ENCODE measurements around the gene HMG20A.
A peak's percentile ranks its signal among the peaks of the same experiment; 100 is the strongest.

The HMG20A gene

GRCh38 chr15:77436822-77437221 lies 16.1 kb downstream of the HMG20A start:
- no peak for DNase-seq

GRCh38 chr15:77437264-77437663 lies 16.6 kb downstream of the HMG20A start:
- DNase-seq: no peak

DNA sequence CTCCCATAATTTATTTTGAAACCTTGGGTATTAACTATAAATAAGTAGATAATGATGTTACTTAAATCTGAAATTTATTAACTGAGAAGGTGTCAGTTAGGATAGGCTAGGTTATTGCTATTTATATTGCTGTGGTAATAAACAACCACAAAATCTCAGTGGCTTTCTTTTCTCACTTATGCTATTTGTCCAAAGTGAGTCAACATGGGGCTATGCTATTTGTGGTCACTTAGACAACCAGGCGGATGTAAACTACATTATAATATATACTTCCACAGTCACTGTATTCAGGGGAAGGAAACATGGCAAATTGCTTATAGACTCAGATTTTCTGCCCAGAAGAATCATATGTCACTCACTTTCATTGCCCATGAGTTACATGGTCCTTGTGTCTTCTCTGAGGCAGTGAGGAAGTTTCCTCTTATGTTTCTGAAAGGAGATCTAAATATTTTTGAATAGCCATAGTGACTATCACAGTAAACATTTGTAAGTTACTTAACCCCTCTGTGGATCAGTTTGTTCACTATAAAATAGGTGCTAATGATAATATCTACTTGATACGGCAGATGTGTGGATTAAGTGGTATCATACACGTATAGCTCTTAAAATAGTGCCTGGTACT lies 19.8 kb downstream of the HMG20A start:
- DNase-seq: no peak

- no peak for DNase-seq
Measured at GRCh38 chr15:77446840-77447390, 26.2 kb downstream of the HMG20A start.

- DNase-seq: no peak
Measured at GRCh38 chr15:77454265-77454664, 33.6 kb downstream of the HMG20A start.

- no peak for DNase-seq
Measured at GRCh38 chr15:77454951-77455350, 34.3 kb downstream of the HMG20A start.

DNA sequence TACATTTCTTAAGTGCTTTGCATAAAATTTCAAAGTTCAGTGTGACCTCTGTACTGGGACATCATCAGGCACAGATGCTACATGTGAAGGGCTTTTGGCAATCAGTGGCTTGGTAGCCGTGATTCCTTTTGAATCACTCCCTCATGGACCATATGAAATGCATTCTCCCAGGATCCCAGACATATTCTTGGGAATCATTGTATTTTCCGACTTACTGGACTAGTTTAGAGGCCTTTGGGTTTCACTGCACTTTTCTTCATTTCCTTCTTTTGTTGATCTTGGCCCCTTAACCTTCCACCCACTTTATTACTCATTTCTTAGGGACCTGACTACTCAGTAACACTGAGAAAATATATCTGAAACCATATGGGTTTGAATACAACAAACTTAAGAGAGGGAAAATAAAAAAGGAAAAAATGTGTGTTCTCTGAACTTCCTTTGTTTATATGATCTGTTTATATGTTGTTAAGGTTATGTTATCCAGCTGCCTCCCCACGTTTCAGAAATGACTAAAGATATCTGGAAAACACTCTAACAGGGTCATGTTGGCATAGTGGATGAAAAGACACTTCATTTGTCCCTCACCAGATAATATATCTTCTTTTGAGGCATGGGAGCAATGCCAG lies 35.1 kb downstream of the HMG20A start:
- no peak for DNase-seq

- DNase-seq: no peak
Measured at GRCh38 chr15:77456746-77457145, 36.1 kb downstream of the HMG20A start.

DNA sequence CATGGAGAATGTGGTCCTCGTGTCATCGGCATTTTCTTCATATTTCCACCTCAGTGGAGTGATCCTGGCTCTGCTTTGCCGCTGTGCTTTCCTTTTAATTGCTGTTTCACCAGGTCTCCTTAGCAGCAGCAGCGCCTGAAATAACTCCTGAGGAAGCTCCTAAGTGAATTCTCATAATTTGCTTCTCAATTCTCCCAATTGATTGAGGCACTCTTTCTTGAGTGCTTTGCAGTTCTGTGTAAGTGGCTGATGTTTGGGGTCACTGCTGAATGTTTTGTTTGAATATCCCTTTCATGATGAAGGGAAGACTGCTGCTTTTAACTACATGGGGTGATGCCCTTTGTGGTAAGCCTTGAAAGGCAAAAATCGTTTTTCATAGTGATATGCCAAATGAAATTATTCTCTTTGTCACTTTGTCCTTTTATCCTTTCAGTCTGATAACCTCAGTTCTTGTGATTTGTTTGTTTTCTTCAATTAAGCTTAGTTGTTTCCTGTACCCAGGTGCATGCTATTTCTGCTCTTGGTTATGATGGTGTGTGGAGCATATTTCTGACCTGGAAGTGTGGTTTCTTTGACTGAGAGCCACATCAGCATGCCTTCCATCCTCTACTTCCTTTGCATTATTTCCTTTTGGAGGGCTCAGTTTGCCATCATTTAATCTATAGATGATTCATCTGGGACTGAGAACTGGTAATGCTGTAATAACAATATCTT lies 36.7 kb downstream of the HMG20A start:
- DNase-seq: peak; percentile 3

DNA sequence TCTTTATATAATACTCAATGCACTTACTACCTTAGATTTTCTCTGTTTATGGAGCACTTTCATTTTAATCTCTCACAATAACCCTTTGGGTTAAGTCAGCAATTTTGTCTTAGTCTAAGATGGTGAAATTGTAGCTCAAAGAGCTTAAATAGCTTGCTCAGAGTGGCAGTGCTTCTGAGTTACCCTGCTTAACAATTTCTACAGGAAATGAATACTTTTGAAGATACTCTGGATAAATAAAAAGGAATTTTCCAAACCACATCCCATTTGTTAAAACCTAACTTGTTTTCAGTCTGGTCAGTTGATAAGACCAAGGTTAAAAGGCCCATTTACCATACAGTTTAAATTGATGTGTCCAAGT lies 37.2 kb downstream of the HMG20A start:
- DNase-seq: no peak

DNA sequence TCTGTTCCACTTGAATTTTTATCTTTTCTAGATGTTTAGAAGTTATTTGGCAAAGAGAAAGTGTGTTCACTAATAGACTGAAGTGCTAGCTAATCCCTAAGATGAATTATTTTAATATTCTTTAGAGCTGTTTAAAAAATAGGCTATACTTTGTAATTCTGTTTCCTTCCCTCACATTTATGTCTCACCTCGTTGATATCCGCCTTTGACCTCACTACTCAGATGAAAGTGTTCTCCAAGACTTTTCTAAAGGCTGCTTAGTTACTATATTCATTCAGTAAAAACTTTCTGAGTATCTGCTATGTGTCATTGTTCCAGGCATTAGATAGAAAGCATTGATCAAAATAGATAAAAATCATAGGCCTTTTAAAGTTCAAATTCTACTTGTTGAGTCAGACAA lies 38.3 kb downstream of the HMG20A start:
- no peak for DNase-seq

GRCh38 chr15:77461486-77461885 lies 40.8 kb downstream of the HMG20A start:
- no peak for DNase-seq

- DNase-seq: no peak
Measured at GRCh38 chr15:77464129-77464865, 43.6 kb downstream of the HMG20A start.

DNA sequence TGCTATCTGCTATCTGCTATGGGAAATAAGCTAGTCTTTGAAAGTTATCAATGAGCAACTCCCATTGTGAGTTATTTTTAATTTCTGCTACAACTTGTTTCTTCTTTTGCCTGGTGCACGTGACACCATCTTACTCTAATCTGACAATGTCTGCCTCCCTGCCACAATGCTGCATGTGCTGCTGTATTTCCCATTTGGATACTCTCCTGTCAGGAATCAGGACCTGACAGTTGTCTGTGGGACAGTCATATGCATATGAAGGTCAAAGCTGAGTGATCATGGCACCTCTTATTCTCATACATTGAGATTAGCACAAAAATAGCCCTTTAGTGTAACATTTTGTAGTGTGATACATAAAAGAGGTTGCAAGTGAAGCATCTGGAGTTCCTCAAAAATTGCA lies 45.8 kb downstream of the HMG20A start:
- no peak for DNase-seq

GRCh38 chr15:77468896-77469295 lies 48.2 kb downstream of the HMG20A start:
- no peak for DNase-seq

DNA sequence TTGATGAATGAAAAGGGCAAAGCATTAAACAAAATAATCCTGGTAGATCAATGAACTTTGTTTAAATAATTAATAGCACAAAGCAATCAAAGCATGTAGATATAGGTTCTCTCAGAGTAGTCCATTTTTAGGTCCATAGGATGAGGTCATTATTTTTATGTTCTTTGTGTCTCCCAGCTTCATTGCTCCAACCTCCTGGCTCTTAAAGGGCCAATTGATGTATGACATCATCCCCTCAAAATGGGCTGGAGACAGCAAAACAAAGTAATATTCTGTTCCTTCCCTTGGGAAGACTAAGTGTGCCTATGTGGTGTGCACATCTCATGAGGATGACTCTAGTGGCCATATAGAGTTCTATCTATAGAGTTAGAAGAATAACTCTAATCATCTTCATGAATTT lies 49.5 kb downstream of the HMG20A start:
- DNase-seq: no peak

GRCh38 chr15:77473328-77473727 lies 52.6 kb downstream of the HMG20A start:
- no peak for DNase-seq

- DNase-seq: no peak
Measured at GRCh38 chr15:77474310-77474988, 53.8 kb downstream of the HMG20A start.

DNA sequence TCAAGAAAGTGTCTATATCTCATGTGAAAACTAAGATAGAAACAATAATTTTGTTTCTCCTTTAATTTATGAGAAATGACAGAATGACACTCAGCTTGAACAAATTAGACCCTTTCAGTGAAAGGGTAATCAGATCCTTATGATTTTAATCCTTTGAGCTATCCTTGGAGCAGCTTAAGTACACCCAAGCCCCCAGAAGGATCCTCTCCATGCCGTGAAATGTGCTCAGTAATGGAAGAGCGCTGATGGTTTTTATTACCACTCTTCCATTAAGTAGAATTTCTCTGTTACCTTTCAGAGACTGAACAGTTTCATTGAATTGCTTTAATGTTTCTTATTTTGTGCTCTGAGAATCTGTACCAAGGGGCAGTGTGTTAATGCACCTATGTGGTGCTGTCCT lies 54.3 kb downstream of the HMG20A start:
- no peak for DNase-seq

GRCh38 chr15:77475898-77476297 lies 55.2 kb downstream of the HMG20A start:
- DNase-seq: no peak

DNA sequence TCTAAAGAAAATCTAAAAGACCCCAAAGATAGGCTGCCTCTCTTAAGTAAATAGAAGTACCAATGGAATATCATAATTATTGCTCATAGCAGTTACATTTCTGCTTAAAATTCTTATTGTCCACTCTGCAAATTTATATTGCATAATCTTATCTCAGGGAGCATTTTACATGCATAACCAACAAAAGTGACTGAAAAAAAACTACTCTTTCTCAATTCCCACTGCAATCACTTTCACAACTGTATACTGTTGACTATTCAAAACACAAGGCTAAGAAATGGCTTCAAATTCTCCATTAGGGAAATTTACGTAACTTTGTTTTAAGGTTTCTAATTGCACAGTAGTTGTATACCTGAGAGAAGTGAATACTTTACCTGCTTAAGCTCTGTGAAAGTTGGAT lies 56.3 kb downstream of the HMG20A start:
- no peak for DNase-seq

DNA sequence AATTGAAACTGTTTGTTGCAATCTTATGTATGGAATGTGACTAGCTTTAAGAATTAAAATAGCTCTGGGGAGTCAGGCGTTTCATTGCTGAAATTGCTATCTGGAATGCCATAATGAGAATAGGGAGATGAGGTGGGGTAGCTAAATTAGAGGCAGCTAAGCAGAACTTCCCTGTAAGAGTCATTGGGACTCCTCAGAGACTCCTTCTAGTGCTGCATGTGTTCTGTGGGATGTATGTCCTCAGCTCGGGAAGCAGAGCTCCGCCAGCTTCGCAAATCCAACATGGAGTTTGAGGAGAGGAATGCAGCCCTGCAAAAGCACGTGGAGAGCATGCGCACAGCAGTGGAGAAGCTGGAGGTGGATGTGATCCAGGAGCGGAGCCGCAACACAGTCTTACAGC lies 57.4 kb downstream of the HMG20A start:
- DNase-seq: no peak

DNA sequence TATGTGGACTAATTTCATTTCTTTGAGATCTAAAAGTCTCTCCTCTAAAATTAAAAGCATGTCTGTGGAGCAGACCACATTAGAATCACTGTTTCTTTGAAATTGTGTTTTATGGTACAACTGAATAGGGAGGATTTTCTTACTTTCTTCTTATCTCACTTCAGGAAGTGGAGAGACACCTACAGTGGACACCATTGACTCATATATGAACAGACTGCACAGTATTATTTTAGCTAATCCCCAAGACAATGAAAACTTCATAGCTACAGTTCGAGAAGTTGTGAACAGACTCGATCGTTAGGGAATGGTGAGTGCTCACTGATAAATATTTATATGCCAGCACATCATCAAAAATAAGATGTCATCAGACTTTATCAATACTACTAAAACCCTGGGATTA lies 58.3 kb downstream of the HMG20A start:
- DNase-seq: no peak

Measured in CD4-positive, alpha-beta T cell treated with Interleukin-17A for 1 hour (primary cell).